IMR-90 (cell line): ENCODE data around the gene TIRAP. TPM values are rescaled to one million over a fixed set of nuclear protein-coding genes. Genes with fewer than 3 reads are reported as not detected.

Experiments
- ATAC-seq: fragments of 200-7000 bp; cut with Tn5 transposase; 2 replicates; pipeline ENCODE4 v1.9.1; 2020; ENCODE audit warnings: low read depth, mild to moderate bottlenecking, moderate library complexity
- BruUV-seq: library from RNA; stranded (reverse); fragments of 400-500 nt; replicated peaks from 2 replicates; lab custom pipeline; 2021; lab: Mats Ljungman, UMichigan
- CTCF ChIA-PET: fragments of 300-600 bp; formaldehyde crosslinking; extraction: SDS; loops from one replicate; lab custom pipeline; 2021; ENCODE audit warnings: antibody characterized with exemption; lab: Yijun Ruan, JAX
- POLR2A ChIA-PET: fragments of 300-600 bp; sonication (Branson Sonifier 250); formaldehyde crosslinking; loops from one replicate; lab custom pipeline; 2022; ENCODE audit warnings: antibody characterized with exemption; ENCODE audit not compliant: unreplicated experiment; lab: Charles Lee
- DNase-seq: peaks from one replicate; pipeline ENCODE4 v3.0.0; 2013
- H2AFZ ChIP-seq: replicated peaks from 2 replicates; pipeline ENCODE3; 2013; ENCODE audit warnings: low read length, mild to moderate bottlenecking; ENCODE audit not compliant: poor library complexity
- H2AK5ac ChIP-seq: 2 replicates; pipeline ENCODE4 v1.6.1; 2013; ENCODE audit warnings: low read depth, low read length, inconsistent platforms
- H2AK9ac ChIP-seq: replicated peaks from 2 replicates; pipeline ENCODE3; 2013; ENCODE audit warnings: mild to moderate bottlenecking, low read depth, low read length, moderate library complexity; ENCODE audit not compliant: poor library complexity
- H2BK120ac ChIP-seq: 2 replicates; pipeline ENCODE4 v1.6.1; 2013; ENCODE audit warnings: low read depth, low read length, inconsistent platforms
- H2BK15ac ChIP-seq: 3 replicates; pipeline ENCODE4 v1.6.1; 2013; ENCODE audit warnings: low read depth, low read length, inconsistent platforms
- H2BK20ac ChIP-seq: 2 replicates; pipeline ENCODE4 v1.6.1; 2013; ENCODE audit warnings: low read depth, mild to moderate bottlenecking, inconsistent platforms, low read length, moderate library complexity
- H2BK5ac ChIP-seq: 2 replicates; pipeline ENCODE4 v1.6.1; 2013; ENCODE audit warnings: mild to moderate bottlenecking, low read depth, low read length, inconsistent platforms; ENCODE audit not compliant: poor library complexity, severe bottlenecking
- H3K14ac ChIP-seq: replicated peaks from 2 replicates; pipeline ENCODE4 v1.6.1; 2013; ENCODE audit warnings: low read depth, low read length, inconsistent platforms
- H3K18ac ChIP-seq: 2 replicates; pipeline ENCODE4 v1.6.1; 2013; ENCODE audit warnings: low read depth, low read length, control low read depth
- H3K23ac ChIP-seq: 2 replicates; pipeline ENCODE4 v1.6.1; 2013; ENCODE audit warnings: low read depth, low read length, inconsistent platforms
- H3K27ac ChIP-seq: 2 replicates; pipeline ENCODE4 v1.5.1; 2013; ENCODE audit warnings: mild to moderate bottlenecking, control low read depth, low read length; ENCODE audit not compliant: insufficient read depth
- H3K27me3 ChIP-seq: 2 replicates; pipeline ENCODE4 v1.6.1; 2013; ENCODE audit warnings: low read length; ENCODE audit not compliant: control insufficient read depth, insufficient read depth
- H3K36me3 ChIP-seq: 2 replicates; pipeline ENCODE4 v1.6.1; 2013; ENCODE audit warnings: low read length, mixed read lengths; ENCODE audit not compliant: control insufficient read depth, insufficient read depth
- H3K4ac ChIP-seq: 2 replicates; pipeline ENCODE4 v1.6.1; 2013; ENCODE audit warnings: low read depth, low read length, inconsistent platforms
- H3K4me1 ChIP-seq: 2 replicates; pipeline ENCODE4 v1.6.1; 2013; ENCODE audit warnings: low read length, mixed read lengths; ENCODE audit not compliant: control insufficient read depth, insufficient read depth
- H3K4me2 ChIP-seq: 2 replicates; pipeline ENCODE4 v1.6.1; 2013; ENCODE audit warnings: low read depth, mild to moderate bottlenecking, control low read depth, low read length, moderate library complexity
- H3K4me3 ChIP-seq: 2 replicates; pipeline ENCODE4 v1.5.1; 2013; ENCODE audit warnings: low read depth, mild to moderate bottlenecking, control low read depth, low read length, moderate library complexity; ENCODE audit not compliant: insufficient read depth
- H3K56ac ChIP-seq: 2 replicates; pipeline ENCODE4 v1.6.1; 2013; ENCODE audit warnings: low read length, inconsistent platforms; ENCODE audit not compliant: insufficient read depth; ENCODE audit errors: extremely low read depth
- H3K79me1 ChIP-seq, 2 experiments: 2 replicates each; pipeline ENCODE4 v1.6.1; 2013; ENCODE audit warnings: low read length in 2 of 2, inconsistent platforms in 1 of 2, low read depth in 1 of 2
- H3K9ac ChIP-seq: 2 replicates; pipeline ENCODE4 v1.6.1; 2013; ENCODE audit warnings: low read depth, low read length, control low read depth
- H3K9me1 ChIP-seq: 2 replicates; pipeline ENCODE4 v1.6.1; 2013; ENCODE audit warnings: low read length, inconsistent platforms; ENCODE audit not compliant: insufficient read depth
- H3K9me3 ChIP-seq: 2 replicates; pipeline ENCODE4 v1.6.1; 2013; ENCODE audit warnings: low read length; ENCODE audit not compliant: control insufficient read depth, insufficient read depth
- H4K20me1 ChIP-seq: 2 replicates; pipeline ENCODE4 v1.6.1; 2013; ENCODE audit warnings: low read length, inconsistent platforms; ENCODE audit not compliant: insufficient read depth
- H4K5ac ChIP-seq: 2 replicates; pipeline ENCODE4 v1.6.1; 2013; ENCODE audit warnings: mild to moderate bottlenecking, low read depth, low read length, control low read depth
- H4K8ac ChIP-seq, 2 experiments: 2 replicates each; pipeline ENCODE4 v1.6.1; 2013; ENCODE audit warnings: low read depth in 2 of 2, low read length in 2 of 2, control low read depth in 1 of 2, inconsistent platforms in 1 of 2
- H4K91ac ChIP-seq: 2 replicates; pipeline ENCODE4 v1.6.1; 2013; ENCODE audit warnings: low read depth, low read length, inconsistent platforms; ENCODE audit not compliant: insufficient read depth
- MAZ ChIP-seq: IDR thresholded peaks from 2 replicates; pipeline ENCODE4 v1.6.1; 2012; ENCODE audit warnings: low read depth, mild to moderate bottlenecking, low read length, improper control_type of control experiment, moderate library complexity, borderline replicate concordance
- NFE2L2 ChIP-seq: fragments of 150-350 bp; IDR thresholded peaks from 2 replicates; pipeline ENCODE4 v1.6.1; 2016; ENCODE audit warnings: low read depth, mild to moderate bottlenecking, low read length
- RAD21 ChIP-seq: IDR thresholded peaks from 2 replicates; pipeline ENCODE4 v1.6.1; 2012; ENCODE audit warnings: low read length, improper control_type of control experiment
- WGBS, 2 experiments: methylation state at CpG; one replicate each; pipeline versions ENCODE4 v1.1.5 to v1.1.7; 2013; ENCODE audit warnings: missing lambda C conversion rate in 2 of 2; ENCODE audit not compliant: insufficient read length in 1 of 2; ENCODE audit errors: extremely low coverage in 2 of 2; 5-methylcytosine and 5-hydroxymethylcytosine counted together
- dilution Hi-C: fragments of 300-500 bp; cut with HindIII; formaldehyde crosslinking; loops from one replicate; pipeline ENCODE4 v1.14.3; 2018; ENCODE audit warnings: low sequenced_read_pairs; ENCODE audit not compliant: unreplicated experiment
- in situ Hi-C: fragments of 300-500 bp; cut with MboI; formaldehyde crosslinking; loops from 3 replicates; pipeline ENCODE4 v1.14.3; 2019; ENCODE audit warnings: low sequenced_read_pairs, inconsistent platforms, mixed read lengths
- intact Hi-C: fragments of 100-400 bp; cut with micrococcal nuclease; formaldehyde crosslinking; loops from 2 replicates; pipeline ENCODE4 v1.10.0; 2022
- polyA plus RNA-seq, 3 experiments: library from polyadenylated mRNA; depleted of rRNA; stranded (reverse); fragments of >200 nt; gene quantifications; 2 replicates each; pipeline ENCODE4 v1.2.3, GENCODE V29; 2012; ENCODE audit warnings: low replicate concordance in 1 of 3
- total RNA-seq: library from RNA; depleted of rRNA; stranded (reverse); fragments of >200 nt; gene quantifications from 2 replicates; pipeline ENCODE4 v1.2.3, GENCODE V29; 2012
- TF ChIP-seq, protein P1 (sequence below): conservative IDR thresholded peaks from 2 replicates; pipeline ENCODE4 v1.5.1; 2012; ENCODE audit warnings: mild to moderate bottlenecking, low read depth, low read length, improper control_type of control experiment

Gene TIRAP
- total and polyA plus RNA-seq, 2 of the 4 experiments (the other 2 are of a cell fraction), result 3.0 to 7.4 TPM

DNA sequence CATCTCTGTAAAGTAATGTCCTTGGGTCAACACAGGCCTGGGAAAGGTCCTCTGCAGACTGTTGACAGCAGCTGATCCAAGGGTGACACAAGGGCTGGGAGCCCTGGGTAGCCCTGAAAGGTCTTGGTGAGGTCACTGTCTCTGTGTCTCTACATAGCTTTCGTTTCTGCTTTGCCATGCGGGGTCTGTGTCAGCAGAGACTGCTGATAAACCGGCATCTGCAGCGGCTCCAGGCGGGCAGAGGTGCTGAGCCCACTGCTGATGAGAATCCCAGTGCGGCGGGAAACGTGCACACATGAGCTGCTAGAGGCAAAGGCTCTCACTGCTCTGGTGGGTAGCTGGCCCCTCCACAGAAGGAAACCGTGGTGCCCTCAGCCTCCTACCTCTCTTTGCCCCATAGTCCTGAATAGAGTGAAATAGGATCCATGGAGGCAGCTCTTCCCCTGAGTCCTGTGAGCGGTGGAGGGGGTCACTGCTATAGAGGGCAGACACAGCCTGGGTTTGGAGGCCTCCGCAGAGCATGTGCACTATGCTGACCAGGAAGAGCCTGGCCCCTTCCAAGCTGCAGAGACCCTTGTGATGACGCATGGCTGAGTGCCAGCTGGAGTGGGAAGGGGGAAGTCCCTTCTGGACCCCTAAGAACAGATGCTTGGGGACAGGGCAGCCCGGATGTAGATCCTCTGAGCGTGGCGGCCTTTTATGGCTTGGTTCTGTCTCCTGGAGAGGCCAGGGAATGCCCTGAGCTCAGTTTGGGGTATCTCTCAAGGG lies 54.8 kb downstream of the TIRAP start (continued):
- TF ChIP-seq RAD21, result no peak

DNA sequence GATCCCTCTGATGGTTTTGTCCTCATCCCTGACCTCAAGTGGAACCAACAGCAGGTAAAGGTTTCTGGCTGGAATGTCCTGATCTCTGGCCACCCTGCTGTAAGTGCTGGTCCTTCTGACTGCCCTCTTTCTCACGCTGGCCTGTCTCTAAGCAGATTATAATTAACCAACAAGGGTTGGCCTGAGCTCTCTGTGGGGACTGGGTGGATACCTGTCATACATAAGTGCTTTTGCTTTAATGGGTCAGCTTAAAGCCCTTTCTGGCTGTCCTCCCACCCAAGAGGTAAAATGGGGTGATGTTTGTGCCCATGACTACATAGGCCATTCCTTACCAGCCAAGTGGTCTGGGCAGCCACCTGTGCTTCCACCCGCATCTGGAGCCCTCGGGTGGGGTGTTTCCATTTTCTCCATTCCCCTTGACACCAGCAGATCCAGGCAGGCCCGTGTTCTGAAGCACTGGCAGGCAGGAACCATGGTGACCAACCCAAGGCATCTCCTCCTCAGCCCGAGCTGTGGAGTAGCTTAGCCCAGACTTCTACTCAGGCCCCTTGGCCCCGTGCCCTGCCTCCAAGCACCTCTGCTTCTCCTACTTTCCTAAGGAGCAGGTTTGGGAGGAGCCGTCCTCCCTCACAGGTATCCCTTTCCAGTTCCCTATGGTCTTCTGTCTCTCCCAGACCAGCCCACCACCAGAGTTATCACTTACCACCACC lies 55.6 kb downstream of the TIRAP start:
- H2BK15ac ChIP-seq, result no peak overlapping the region
- no peak overlapping the region for H3K4ac ChIP-seq
- H3K9me3 ChIP-seq, result no peaks in the 10 kb centered on the region
- H3K9ac ChIP-seq, result no peak overlapping the region
- ChIA-PET POLR2A (no interaction called here), CTCF (no interaction called here)
- no peak overlapping the region for H2BK120ac ChIP-seq
- H3K27ac ChIP-seq, result no peak overlapping the region
- WGBS, 2 experiments, result 90% methylated on average over 2 of the region's 7 CpGs; no CpG with 5 or more reads in 1 of the 2 experiments
- in situ Hi-C loops, result no loop called here
- ATAC-seq (no peak), DNase-seq (no peak)
- H3K79me1 ChIP-seq, result peaks cover 0 to 13% of the 10 kb centered on the region in 2 experiments; a peak in 1 of 4 replicates
- intact Hi-C loops, result no loop called here
- no peaks in the 10 kb centered on the region for H3K27me3 ChIP-seq
- H2BK5ac ChIP-seq, result no peak overlapping the region
- H3K23ac ChIP-seq, result no peak overlapping the region
- H2AFZ ChIP-seq, result no peak overlapping the region
- peaks cover 14% of the 10 kb centered on the region for H3K4me1 ChIP-seq
- no peak overlapping the region for H2AK5ac ChIP-seq
- peaks cover 4% of the 10 kb centered on the region; the same call in 1 of the 2 replicates for H4K20me1 ChIP-seq
- H3K56ac ChIP-seq, result no peak overlapping the region
- dilution Hi-C loops, result no loop called here
- no peak overlapping the region for H4K5ac ChIP-seq
- no peak overlapping the region for H2AK9ac ChIP-seq
- no peak overlapping the region for H4K91ac ChIP-seq
- H4K8ac ChIP-seq, result no peak overlapping the region
- peaks cover 24% of the 10 kb centered on the region for H3K9me1 ChIP-seq
- TF ChIP-seq, protein P1, sequence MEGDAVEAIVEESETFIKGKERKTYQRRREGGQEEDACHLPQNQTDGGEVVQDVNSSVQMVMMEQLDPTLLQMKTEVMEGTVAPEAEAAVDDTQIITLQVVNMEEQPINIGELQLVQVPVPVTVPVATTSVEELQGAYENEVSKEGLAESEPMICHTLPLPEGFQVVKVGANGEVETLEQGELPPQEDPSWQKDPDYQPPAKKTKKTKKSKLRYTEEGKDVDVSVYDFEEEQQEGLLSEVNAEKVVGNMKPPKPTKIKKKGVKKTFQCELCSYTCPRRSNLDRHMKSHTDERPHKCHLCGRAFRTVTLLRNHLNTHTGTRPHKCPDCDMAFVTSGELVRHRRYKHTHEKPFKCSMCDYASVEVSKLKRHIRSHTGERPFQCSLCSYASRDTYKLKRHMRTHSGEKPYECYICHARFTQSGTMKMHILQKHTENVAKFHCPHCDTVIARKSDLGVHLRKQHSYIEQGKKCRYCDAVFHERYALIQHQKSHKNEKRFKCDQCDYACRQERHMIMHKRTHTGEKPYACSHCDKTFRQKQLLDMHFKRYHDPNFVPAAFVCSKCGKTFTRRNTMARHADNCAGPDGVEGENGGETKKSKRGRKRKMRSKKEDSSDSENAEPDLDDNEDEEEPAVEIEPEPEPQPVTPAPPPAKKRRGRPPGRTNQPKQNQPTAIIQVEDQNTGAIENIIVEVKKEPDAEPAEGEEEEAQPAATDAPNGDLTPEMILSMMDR, result no peak
- TF ChIP-seq MAZ (no peak), NFE2L2 (no peak)
- H2BK20ac ChIP-seq, result no peak overlapping the region
- no peak overlapping the region for H3K18ac ChIP-seq
- H3K14ac ChIP-seq, result no peak overlapping the region
- peaks cover 8% of the 10 kb centered on the region; the same call in 1 of the 2 replicates for H3K36me3 ChIP-seq
- no peak overlapping the region for H3K4me2 ChIP-seq
- H3K4me3 ChIP-seq, result no peak overlapping the region
- no TSS peak for BruUV-seq
